ENCODE data around the gene OPALIN. TPM values are rescaled to one million over a fixed set of nuclear protein-coding genes. Genes with fewer than 3 reads are reported as not detected.

Gene OPALIN
- polyA plus RNA-seq, 1 of the 3 experiments (the other 2 are of a cell fraction) = not detected

DNA sequence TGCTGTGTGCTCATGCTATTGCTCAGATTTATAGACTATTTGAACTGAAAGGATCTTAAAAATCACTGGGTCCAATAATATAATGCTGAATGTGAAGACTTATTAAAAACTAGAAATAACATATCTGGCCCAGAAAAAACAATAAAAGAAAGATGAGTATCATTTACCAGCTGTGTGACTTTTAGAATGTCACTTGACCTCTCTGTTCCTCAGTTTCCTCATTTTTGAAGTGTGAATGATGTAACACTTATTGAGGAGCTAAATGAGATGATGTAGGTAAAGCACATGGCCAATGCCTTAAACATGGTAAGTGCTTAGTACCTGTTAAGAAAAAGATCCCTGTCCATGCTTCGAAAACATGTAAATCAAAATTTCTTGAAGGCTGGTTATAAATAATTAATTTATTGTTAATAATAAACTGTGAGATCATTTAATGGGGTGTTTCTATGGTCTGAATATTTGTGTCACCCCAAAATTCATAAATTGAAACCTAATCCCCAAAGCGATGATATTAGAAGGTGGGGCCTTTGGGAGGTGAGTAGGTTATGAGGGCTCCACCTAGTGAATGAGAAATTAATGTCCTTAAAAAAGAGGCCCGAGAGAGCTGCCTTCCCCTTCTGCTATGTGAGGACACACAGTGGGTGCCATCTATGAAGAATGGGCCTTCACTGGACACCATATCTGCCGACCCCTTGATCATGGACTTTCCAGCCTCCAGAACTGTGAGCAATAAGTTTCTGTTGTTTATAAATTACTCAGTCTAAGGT lies 41.6 kb downstream of the OPALIN start:
- no peaks in the 10 kb centered on the region for H3K36me3 ChIP-seq (replicated peaks in 1 of 2; ENCODE audit: control insufficient read depth in 1 of 2, insufficient read depth in 2 of 2, low read length in 1 of 2)
- WGBS (ENCODE audit: low lambda C conversion rate) = 62% methylated on average over 4 of the region's 4 CpGs
- no peaks in the 10 kb centered on the region for H3F3A ChIP-seq (replicated peaks; ENCODE audit: insufficient read depth)
- H3K27me3 ChIP-seq (ENCODE audit: insufficient read depth) = no peaks in the 10 kb centered on the region; the same call in 1 of the 2 replicates
- H3K4me1 ChIP-seq (ENCODE audit: control insufficient read depth in 1 of 2, insufficient read depth in 2 of 2, low read depth in 1 of 2, low read length in 1 of 2) = no peaks in the 10 kb centered on the region
- no peak overlapping the region for H3K27ac ChIP-seq (ENCODE audit: low read depth in 2 of 2, low read length in 1 of 2)
- CTCF ChIA-PET = interaction anchor here (0.5 to 1.9 kb wide), 5 partner anchors 15 to 625 kb away, joined by 3 to 9 read pairs (median 4); no protein-coding TSS in a partner anchor
- H2AFZ ChIP-seq (ENCODE audit: low read depth) = no peak overlapping the region
- H3K9me3 ChIP-seq = no peaks in the 10 kb centered on the region
- TF ChIP-seq ELF1 (IDR thresholded peaks at IDR 0.05) = no peak
- no peak for TF ChIP-seq MXI1 (IDR thresholded peaks at IDR 0.05; ENCODE audit: low read depth, low read length)
- TF ChIP-seq TAF1 (IDR thresholded peaks at IDR 0.05; ENCODE audit: borderline replicate concordance, low read depth, low read length) = no peak
- no peak for TF ChIP-seq MEF2A (IDR thresholded peaks at IDR 0.05; ENCODE audit: borderline replicate concordance, low read depth)
- TF ChIP-seq, protein P1, sequence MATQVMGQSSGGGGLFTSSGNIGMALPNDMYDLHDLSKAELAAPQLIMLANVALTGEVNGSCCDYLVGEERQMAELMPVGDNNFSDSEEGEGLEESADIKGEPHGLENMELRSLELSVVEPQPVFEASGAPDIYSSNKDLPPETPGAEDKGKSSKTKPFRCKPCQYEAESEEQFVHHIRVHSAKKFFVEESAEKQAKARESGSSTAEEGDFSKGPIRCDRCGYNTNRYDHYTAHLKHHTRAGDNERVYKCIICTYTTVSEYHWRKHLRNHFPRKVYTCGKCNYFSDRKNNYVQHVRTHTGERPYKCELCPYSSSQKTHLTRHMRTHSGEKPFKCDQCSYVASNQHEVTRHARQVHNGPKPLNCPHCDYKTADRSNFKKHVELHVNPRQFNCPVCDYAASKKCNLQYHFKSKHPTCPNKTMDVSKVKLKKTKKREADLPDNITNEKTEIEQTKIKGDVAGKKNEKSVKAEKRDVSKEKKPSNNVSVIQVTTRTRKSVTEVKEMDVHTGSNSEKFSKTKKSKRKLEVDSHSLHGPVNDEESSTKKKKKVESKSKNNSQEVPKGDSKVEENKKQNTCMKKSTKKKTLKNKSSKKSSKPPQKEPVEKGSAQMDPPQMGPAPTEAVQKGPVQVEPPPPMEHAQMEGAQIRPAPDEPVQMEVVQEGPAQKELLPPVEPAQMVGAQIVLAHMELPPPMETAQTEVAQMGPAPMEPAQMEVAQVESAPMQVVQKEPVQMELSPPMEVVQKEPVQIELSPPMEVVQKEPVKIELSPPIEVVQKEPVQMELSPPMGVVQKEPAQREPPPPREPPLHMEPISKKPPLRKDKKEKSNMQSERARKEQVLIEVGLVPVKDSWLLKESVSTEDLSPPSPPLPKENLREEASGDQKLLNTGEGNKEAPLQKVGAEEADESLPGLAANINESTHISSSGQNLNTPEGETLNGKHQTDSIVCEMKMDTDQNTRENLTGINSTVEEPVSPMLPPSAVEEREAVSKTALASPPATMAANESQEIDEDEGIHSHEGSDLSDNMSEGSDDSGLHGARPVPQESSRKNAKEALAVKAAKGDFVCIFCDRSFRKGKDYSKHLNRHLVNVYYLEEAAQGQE (IDR thresholded peaks at IDR 0.05; ENCODE audit: low read depth, low read length) = no peak
- no peak for TF ChIP-seq RCOR1 (IDR thresholded peaks at IDR 0.05; ENCODE audit: low read length)
- TF ChIP-seq FOXJ3 (CRISPR knock-in tag; IDR thresholded peaks at IDR 0.05) = no peak
- TF ChIP-seq JUND (IDR thresholded peaks at IDR 0.05) = no peak
- no peak for TF ChIP-seq GABPA (IDR thresholded peaks at IDR 0.05; ENCODE audit: low read depth)
- TF ChIP-seq RAD21 (IDR thresholded peaks at IDR 0.05; ENCODE audit: low read length) = no peak
- no peak for TF ChIP-seq RXRA (IDR thresholded peaks at IDR 0.05; ENCODE audit: borderline replicate concordance, low read depth)
- TF ChIP-seq RFX5 (IDR thresholded peaks at IDR 0.05; ENCODE audit: low read length) = no peak
- TF ChIP-seq FOXM1 (IDR thresholded peaks at IDR 0.05; ENCODE audit: low read depth) = no peak
- no peak for TF ChIP-seq SMC3 (IDR thresholded peaks at IDR 0.05; ENCODE audit: low read depth, low read length)
- TF ChIP-seq GATA2 (CRISPR knock-in tag; IDR thresholded peaks at IDR 0.05) = no peak
- TF ChIP-seq, protein P2, sequence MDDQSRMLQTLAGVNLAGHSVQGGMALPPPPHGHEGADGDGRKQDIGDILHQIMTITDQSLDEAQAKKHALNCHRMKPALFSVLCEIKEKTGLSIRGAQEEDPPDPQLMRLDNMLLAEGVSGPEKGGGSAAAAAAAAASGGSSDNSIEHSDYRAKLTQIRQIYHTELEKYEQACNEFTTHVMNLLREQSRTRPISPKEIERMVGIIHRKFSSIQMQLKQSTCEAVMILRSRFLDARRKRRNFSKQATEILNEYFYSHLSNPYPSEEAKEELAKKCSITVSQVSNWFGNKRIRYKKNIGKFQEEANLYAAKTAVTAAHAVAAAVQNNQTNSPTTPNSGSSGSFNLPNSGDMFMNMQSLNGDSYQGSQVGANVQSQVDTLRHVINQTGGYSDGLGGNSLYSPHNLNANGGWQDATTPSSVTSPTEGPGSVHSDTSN (IDR thresholded peaks at IDR 0.05) = no peak
- TF ChIP-seq, protein P3, sequence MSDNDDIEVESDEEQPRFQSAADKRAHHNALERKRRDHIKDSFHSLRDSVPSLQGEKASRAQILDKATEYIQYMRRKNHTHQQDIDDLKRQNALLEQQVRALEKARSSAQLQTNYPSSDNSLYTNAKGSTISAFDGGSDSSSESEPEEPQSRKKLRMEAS (IDR thresholded peaks at IDR 0.05; ENCODE audit: low read depth) = no peak
- no peak for TF ChIP-seq TEAD4 (IDR thresholded peaks at IDR 0.05; ENCODE audit: borderline replicate concordance, insufficient read depth)
- DNase-seq = no peak
- H3K9me2 ChIP-seq = no peaks in the 10 kb centered on the region
- POLR2A ChIA-PET = no interaction called here
- no peak overlapping the region for H3K4me2 ChIP-seq
- no peaks in the 10 kb centered on the region for H4K20me1 ChIP-seq (ENCODE audit: insufficient read depth)
- H3K9ac ChIP-seq = no peak overlapping the region
- H3K4me3 ChIP-seq (ENCODE audit: low read depth in 2 of 2, low read length in 1 of 2) = no peak overlapping the region
- H3K79me2 ChIP-seq (ENCODE audit: insufficient read depth) = no peaks in the 10 kb centered on the region
